Mucosa of rectum (tissue), 2 donors: Measurements from ENCODE around the gene TRIAP1.
A peak's percentile ranks its signal among the peaks of the same experiment; 100 is the strongest.
"Not testable (repeated sequence)": the region's sequence is repeated elsewhere in the genome, so short reads cannot be mapped to it uniquely, and the experiment has no call there.

Experiments used
- H3K27ac ChIP-seq, 2 donors: one replicate each; pipeline ENCODE4 v1.7.0; 2013; ENCODE audit warnings: inconsistent platforms in 2 of 2, low read depth in 2 of 2, low read length in 2 of 2
- H3K27me3 ChIP-seq, 2 donors: one replicate each; pipeline ENCODE4 v1.7.0; 2013; ENCODE audit warnings: low read length in 2 of 2; ENCODE audit not compliant: control insufficient read depth in 2 of 2, insufficient read depth in 2 of 2
- H3K36me3 ChIP-seq, 2 donors: one replicate each; pipeline ENCODE4 v1.7.0; 2013; ENCODE audit warnings: low read length in 2 of 2; ENCODE audit not compliant: control insufficient read depth in 2 of 2, insufficient read depth in 2 of 2
- H3K4me1 ChIP-seq, 2 donors: one replicate each; pipeline ENCODE4 v1.7.0; 2013; ENCODE audit warnings: low read length in 2 of 2, mild to moderate bottlenecking in 1 of 2; ENCODE audit not compliant: control insufficient read depth in 2 of 2, insufficient read depth in 2 of 2
- H3K4me3 ChIP-seq, 2 donors: one replicate each; pipeline ENCODE4 v1.7.0; 2013; ENCODE audit warnings: low read length in 2 of 2
- H3K9ac ChIP-seq, 2 donors: one replicate each; pipeline ENCODE4 v1.7.0; 2013; ENCODE audit warnings: low read length in 2 of 2, low read depth in 1 of 2, mild to moderate bottlenecking in 1 of 2
- H3K9me3 ChIP-seq, 2 donors: one replicate each; pipeline ENCODE4 v1.7.0; 2013; ENCODE audit warnings: low read length in 2 of 2; ENCODE audit not compliant: control insufficient read depth in 2 of 2
- donor health status: healthy.
- donor health status: Normal muscosa, but diverticular disease.

TRIAP1 gene

DNA sequence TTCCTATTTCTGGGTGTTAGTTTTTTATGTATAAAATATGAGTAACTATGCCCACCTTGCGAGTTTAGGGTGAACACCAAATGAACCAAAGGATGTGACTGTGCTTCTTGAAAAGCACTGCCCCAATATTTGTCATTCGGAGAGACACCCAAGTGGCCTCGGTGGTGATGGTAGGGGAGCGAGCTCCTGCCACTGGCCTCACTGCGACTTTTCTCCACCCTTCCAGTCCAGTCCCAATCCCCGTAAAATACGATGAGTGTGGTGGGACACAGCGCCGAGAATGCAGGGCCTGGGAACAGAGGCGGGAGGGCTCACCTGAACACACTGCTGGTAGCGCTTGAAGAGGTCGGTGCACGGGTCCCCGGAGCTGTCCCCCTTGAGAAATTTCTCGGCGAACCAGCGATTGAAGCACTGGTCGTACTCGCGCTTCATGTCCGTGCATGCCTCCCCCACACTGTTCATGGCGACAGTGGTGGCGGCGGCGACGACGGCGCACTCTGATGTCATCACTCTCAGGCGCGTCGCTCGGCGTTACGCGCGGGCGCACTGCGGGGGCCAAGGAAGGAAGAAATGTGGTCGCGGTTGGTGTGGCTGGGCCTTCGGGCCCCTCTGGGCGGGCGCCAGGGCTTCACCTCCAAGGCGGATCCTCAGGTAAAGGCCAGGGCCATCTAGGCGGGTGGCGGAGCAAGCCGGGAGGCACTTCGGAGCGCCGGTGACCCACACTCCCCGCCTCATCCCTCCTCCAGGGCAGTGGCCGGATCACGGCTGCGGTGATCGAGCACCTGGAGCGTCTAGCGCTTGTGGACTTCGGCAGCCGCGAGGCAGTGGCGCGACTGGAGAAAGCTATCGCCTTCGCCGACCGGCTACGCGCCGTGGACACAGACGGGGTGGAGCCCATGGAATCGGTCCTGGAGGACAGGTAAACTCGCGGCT, at the start of gene TRIAP1, which contains the start of gene GATC:
Gene TRIAP1 (minus strand): TSS at position 474 of the 933 bp plus-strand sequence. CDS start 12 bp downstream, at position 462.
Gene GATC (plus strand): TSS at position 534 of the 933 bp plus-strand sequence. CDS start 37 bp downstream, at position 571.
- H3K9ac ChIP-seq = peak within 1 kb of the TSS; percentile 89 to 94
- H3K27me3 ChIP-seq = no peaks in the 10 kb centered on the region
- peak within 1 kb of the TSS; percentile 70 to 99 for H3K4me3 ChIP-seq
- peak within 1 kb of the TSS; percentile 74 to 94 for H3K27ac ChIP-seq
- H3K9me3 ChIP-seq = no peaks in the 10 kb centered on the region
- peaks cover 13 to 14% of the 10 kb centered on the region in 2 donors for H3K4me1 ChIP-seq
- peaks cover 17 to 25% of the 10 kb centered on the region in 2 donors for H3K36me3 ChIP-seq

DNA sequence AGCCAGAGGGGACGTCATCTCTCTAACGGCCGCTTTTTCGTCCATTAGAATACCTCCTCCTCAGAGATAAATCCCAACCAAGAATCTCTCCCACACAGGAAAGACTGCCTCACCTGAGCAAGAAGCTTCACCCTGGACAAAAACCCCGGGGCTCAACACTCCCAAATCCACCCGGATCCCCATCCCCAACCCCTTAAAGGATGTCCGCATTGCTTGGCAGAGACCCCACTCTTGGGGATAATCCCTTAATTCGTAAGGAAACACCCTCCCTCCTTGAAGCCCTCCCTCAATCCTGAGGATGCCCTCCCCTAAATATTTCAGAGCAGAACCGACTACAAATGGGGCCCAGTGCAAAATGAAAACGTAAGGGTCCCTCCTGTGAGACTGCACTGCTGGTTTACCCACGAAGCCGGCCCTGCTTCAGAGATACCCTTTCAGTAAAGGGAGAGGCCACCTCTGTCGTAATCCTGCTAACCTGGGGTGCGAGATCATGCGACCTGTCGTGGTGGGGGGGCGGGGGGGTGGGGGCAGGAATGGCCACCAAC, 49.1 kb upstream of the TRIAP1 start:
- Histone ChIP-seq H3K27ac (no peak overlapping the region), H3K4me3 (peak overlapping the region; percentile 79 to 82), H3K36me3 (peaks cover 0 to 18% of the 10 kb centered on the region in 2 donors), H3K9ac (no peak overlapping the region), H3K27me3 (no peaks in the 10 kb centered on the region), H3K9me3 (no peaks in the 10 kb centered on the region), H3K4me1 (peaks cover 15 to 17% of the 10 kb centered on the region in 2 donors)

DNA sequence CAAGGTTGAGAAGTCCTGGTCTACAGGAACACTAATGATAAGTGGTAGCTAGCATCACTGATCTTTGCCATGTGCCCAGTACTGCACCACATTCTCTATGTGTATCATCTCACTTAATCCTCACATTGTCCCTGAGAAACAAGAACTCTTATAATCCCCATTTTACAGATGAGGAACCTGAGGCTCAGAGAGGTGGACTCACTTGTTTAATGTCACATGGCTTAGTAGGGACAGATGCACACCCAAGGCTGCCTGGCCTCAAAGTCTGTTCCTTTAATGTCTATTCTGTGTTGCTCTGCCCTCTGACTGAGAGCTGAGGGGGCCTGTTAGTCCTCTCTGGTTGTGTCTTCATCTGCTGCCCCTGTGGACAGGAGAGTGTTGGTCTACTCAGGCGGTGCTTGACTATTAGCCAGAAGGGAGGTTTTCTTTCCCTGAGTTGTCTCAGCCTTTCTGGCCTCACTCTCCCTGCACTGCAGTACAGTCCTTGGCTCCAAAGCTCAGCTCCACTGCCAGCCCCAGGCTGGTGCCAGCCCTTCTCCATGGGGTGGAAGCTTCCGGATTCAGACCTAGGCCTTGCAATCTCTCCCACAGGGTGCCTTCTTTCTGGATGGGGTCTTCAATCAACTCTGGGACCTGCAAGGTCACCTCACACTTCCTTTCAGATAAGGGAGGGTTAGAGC, 44.8 kb upstream of the TRIAP1 start:
- H3K27ac ChIP-seq = no peak overlapping the region
- no peaks in the 10 kb centered on the region for H3K27me3 ChIP-seq
- H3K9ac ChIP-seq = no peak overlapping the region

DNA sequence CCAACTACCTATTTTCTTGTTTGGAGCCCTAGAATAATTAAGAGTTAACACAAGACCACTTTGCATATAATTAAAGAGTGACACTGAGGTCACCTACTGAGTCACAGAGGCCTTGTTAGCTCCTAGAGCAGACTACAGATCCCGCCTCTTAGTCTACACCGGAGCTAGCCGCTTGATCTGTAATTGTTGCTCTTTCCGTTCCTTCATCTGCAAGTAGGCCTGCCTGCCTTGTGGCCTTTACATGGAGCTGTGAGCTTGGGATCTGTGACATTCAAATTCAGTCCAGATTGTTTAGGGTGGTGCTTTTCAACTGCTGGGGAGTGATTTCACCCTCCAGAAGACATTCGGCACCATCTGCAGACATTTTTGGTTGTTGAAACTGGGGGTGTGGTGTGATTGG, 44.1 kb upstream of the TRIAP1 start:
- peaks cover 2 to 5% of the 10 kb centered on the region in 2 donors for H3K4me1 ChIP-seq

More for the DNA sequence above, 44.8 kb upstream of the TRIAP1 start:
- no peak overlapping the region for H3K4me3 ChIP-seq
- H3K36me3 ChIP-seq = peaks cover 0 to 3% of the 10 kb centered on the region in 2 donors
- peaks cover 3 to 6% of the 10 kb centered on the region in 2 donors for H3K4me1 ChIP-seq
- H3K9me3 ChIP-seq = no peaks in the 10 kb centered on the region

DNA sequence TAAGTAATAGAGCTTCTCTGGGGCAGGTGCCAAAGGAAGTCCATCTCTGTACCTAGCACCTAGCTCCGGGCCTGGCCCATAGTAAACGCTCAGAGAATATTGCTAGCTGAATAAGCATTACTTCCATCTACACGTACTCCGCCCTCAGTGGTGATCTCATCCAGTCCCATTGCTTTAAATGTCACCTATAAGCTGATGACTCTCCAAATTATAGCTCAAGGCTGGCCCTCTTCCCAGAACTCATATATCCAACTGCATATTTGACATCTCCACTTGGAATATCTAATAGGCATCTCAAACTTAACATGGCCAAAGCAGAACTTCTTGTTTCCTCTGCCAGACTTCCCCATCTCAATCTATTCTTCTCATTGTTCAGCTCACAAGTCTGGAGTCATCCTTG, 42.8 kb upstream of the TRIAP1 start:
- Histone ChIP-seq H3K27me3 (no peaks in the 10 kb centered on the region), H3K4me3 (no peak overlapping the region), H3K9me3 (no peaks in the 10 kb centered on the region), H3K27ac (no peak overlapping the region), H3K4me1 (no peaks in the 10 kb centered on the region), H3K36me3 (peaks cover 0 to 3% of the 10 kb centered on the region in 2 donors), H3K9ac (no peak overlapping the region)

More for the DNA sequence above, 44.1 kb upstream of the TRIAP1 start:
- Histone ChIP-seq H3K27ac (no peak overlapping the region), H3K4me3 (no peak overlapping the region), H3K9me3 (no peaks in the 10 kb centered on the region), H3K36me3 (peaks cover 0 to 3% of the 10 kb centered on the region in 2 donors), H3K9ac (no peak overlapping the region), H3K27me3 (no peaks in the 10 kb centered on the region)

DNA sequence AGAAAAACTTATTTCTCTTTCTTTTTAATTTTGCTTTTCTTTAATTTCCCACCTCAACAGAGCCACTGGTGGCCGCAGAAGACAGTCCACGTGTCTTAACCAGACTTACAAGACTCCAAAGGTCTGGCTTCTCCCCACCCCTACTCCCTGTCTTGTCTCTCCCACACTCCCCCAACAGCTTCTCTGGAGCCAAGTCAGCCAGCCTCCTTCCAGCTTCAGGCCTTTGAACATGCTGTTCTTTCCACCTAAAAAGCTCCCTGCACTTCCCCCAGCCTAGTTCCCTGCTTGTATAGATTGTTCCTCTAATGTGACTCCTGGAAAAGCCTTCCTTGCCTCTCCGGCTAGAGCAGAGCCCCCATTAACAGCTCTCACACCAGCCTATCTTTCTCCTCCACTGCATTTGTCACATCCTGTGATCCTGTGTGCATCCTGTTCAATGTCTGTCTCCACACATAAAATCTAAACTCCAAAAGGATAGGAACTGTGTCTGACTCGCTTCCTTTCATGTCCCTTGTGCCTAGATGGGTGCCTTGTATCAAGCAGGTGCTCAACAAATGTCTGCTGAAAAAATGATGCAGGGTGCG, 42.0 kb upstream of the TRIAP1 start:
- H3K4me1 ChIP-seq = no peaks in the 10 kb centered on the region
- H3K27me3 ChIP-seq = no peaks in the 10 kb centered on the region
- no peak overlapping the region for H3K4me3 ChIP-seq
- peaks cover 0 to 3% of the 10 kb centered on the region in 2 donors for H3K36me3 ChIP-seq
- H3K9ac ChIP-seq = no peak overlapping the region
- H3K27ac ChIP-seq = no peak overlapping the region
- no peaks in the 10 kb centered on the region for H3K9me3 ChIP-seq

DNA sequence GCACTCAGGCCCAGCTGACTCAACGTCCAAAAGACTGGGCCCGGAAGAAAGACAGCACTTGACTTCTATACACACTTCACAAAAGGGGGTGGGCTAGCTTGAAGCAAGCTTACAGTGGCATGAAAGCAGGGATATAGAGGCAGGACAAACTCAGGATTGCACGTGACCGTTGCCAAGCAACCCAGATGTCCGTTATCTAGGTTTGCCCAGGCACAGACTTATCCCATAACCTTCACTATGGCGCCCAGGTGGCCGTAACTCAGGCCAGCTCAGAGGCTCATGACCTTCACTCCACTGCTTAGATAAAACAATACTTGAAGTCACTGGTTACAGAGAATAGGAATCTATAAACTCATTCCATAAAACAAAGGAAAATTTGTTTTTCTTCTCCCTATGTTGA, 41.4 kb upstream of the TRIAP1 start:
- H3K9ac ChIP-seq, H3K36me3 ChIP-seq, H3K4me3 ChIP-seq, H3K27me3 ChIP-seq, H3K27ac ChIP-seq, H3K4me1 ChIP-seq, H3K9me3 ChIP-seq: not testable (repeated sequence)

DNA sequence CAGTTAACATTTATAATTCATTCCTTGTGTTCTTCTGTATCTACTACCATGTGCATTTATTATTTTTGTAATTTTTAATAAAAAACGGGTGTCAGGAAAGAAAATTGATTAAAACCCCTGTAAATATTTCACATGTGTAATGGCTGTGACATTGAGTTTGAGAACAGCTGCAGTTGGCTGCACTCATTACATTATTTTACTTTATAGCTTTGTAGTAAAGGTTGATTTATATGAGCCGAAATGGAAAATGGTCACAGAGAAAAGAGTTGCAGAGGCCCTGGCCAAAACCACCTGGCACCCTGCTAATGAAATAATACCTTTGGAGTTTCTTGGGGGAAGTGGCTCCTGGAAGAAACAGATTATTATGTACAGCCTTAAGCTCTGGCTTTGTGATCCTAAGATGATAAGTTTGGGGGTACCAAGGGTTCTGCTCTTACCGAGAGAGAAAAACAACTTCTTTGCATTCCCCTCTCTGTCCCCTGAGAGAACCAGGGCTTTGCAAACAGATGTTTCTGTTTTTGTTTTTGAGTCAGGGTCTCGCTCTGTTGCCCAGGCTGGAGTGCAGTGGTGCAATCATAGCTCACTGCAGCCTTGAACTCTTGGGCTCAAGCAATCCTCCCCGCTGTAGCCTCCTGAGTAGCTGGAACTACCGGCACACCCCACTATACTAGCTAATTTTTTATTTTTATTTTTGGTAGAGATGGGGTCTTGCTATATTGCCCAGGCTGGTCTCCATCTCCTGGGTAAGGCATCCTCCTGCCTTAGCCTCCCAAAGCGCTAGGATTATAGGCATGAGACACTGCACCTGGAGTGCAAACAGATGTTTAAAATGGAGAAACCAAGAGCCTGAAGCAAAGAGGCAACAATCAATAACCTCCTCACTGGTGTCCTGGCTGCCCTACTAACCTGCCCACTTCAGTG, 40.0 kb upstream of the TRIAP1 start:
- Histone ChIP-seq H3K27me3 (no peaks in the 10 kb centered on the region), H3K9ac (no peak overlapping the region), H3K4me1 (peaks cover 0 to 2% of the 10 kb centered on the region in 2 donors), H3K9me3 (no peaks in the 10 kb centered on the region), H3K4me3 (no peak overlapping the region), H3K36me3 (no peaks in the 10 kb centered on the region), H3K27ac (no peak overlapping the region)

DNA sequence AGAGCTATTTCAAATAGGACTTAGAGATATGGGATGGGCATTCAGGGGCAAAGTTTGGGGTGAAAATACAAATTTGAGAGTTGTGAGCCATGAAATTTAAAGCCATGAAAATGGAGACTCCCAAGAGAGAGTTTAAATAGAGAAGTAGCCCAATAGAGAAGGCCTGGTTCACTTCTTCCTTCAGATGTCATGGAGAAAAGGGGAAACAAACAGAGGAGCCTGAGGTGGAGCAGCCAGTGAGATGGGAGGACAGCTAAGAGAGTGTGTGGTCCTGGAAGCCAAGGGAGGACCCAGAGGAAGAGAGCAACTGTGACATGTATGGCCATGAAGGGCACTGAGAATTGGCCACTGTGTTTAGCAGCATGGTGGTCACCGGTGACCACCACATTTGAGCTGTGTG, 37.4 kb upstream of the TRIAP1 start:
- H3K9ac ChIP-seq = no peak overlapping the region
- H3K4me1 ChIP-seq = peaks cover 0 to 2% of the 10 kb centered on the region in 2 donors
- H3K9me3 ChIP-seq = no peaks in the 10 kb centered on the region
- no peak overlapping the region for H3K27ac ChIP-seq
- no peak overlapping the region for H3K4me3 ChIP-seq
- H3K36me3 ChIP-seq = no peaks in the 10 kb centered on the region
- no peaks in the 10 kb centered on the region for H3K27me3 ChIP-seq
